ENCODE data around the gene LPCAT4. TPM values are rescaled to one million over a fixed set of nuclear protein-coding genes. Genes with fewer than 3 reads are reported as not detected.
"Not testable (repeated sequence)": the region's sequence is repeated elsewhere in the genome, so short reads cannot be mapped to it uniquely, and the experiment has no call there.

LPCAT4 gene
- total and polyA plus RNA-seq, 5 donors from 2014 or later: 13.2 to 83.2 (median 15.1) TPM

GRCh38 chr15:34389594-34390086, 22.6 kb upstream of the LPCAT4 start:
- H3K9me3 ChIP-seq (ENCODE audit: control insufficient read depth in 2 of 2, low read length in 2 of 2); H3K27ac Mint-ChIP-seq; ATAC-seq (ENCODE audit: low read depth in 2 of 2): not testable (repeated sequence)

DNA sequence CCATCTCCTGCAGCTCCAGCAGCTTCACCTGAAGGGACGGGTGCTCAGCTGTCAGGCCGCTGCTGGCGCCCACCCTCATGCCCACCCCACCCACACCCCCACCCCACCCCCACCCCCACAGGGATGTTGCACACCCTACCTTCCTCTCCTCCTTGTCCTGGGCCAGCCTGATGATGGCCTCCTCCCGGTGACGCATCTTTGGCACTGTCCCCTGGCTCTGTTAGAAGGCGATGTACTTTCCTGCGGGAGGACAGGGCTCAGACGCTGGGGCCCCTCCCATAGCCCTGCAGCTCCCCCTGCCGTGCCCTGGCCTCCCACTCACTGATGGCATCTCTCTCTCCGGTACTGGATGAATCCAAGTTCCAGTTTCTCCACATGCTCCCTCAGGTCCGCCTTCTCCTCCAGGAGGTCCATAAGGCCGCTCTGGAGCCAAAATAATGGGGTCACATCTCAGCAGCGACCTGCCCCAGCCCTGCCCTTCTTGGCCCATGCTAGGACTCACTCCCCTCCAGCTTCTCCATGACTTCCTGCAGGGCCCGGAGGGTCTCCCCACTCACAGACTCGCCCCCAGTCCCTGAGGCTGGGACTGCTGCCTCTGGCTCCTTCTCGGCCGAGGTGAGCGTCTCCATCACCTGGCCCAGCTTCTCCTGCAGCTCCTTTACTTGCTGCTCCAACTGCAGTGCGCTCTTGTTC, 15.0 kb upstream of the LPCAT4 start:
- not testable (repeated sequence) for H3K4me3 ChIP-seq (ENCODE audit: low read depth, low read length); H3K4me3 Mint-ChIP-seq; H3K27me3 ChIP-seq (ENCODE audit: control insufficient read depth, insufficient read depth, low read length); ATAC-seq (ENCODE audit: low read depth in 2 of 2); H3K4me1 Mint-ChIP-seq; H3K9me3 Mint-ChIP-seq; H3K36me3 ChIP-seq (ENCODE audit: control insufficient read depth, insufficient read depth, low read length); H3K36me3 Mint-ChIP-seq; H3K4me1 ChIP-seq (ENCODE audit: control insufficient read depth, insufficient read depth, low read length, poor library complexity, severe bottlenecking); H3K27ac ChIP-seq (ENCODE audit: insufficient read depth, low read length, poor library complexity, severe bottlenecking); H3K9me3 ChIP-seq (ENCODE audit: control insufficient read depth in 2 of 2, low read length in 2 of 2); H3K27ac Mint-ChIP-seq; H3K27me3 Mint-ChIP-seq; DNase-seq

More at GRCh38 chr15:34389594-34390086, 22.6 kb upstream of the LPCAT4 start:
- not testable (repeated sequence) for H3K27me3 ChIP-seq (ENCODE audit: control insufficient read depth, insufficient read depth, low read length); H3K4me3 Mint-ChIP-seq; H3K4me3 ChIP-seq (ENCODE audit: low read depth, low read length); H3K27me3 Mint-ChIP-seq; H3K4me1 ChIP-seq (ENCODE audit: control insufficient read depth, insufficient read depth, low read length, poor library complexity, severe bottlenecking); H3K36me3 ChIP-seq (ENCODE audit: control insufficient read depth, insufficient read depth, low read length); DNase-seq; H3K4me1 Mint-ChIP-seq; H3K27ac ChIP-seq (ENCODE audit: insufficient read depth, low read length, poor library complexity, severe bottlenecking); H3K9me3 Mint-ChIP-seq; H3K36me3 Mint-ChIP-seq

GRCh38 chr15:34380491-34380890, 13.5 kb upstream of the LPCAT4 start:
- not testable (repeated sequence) for H3K36me3 ChIP-seq (ENCODE audit: control insufficient read depth, insufficient read depth, low read length); H3K9me3 Mint-ChIP-seq; H3K4me1 Mint-ChIP-seq; H3K36me3 Mint-ChIP-seq; H3K4me1 ChIP-seq (ENCODE audit: control insufficient read depth, insufficient read depth, low read length, poor library complexity, severe bottlenecking); DNase-seq; H3K9me3 ChIP-seq (ENCODE audit: control insufficient read depth in 2 of 2, low read length in 2 of 2); H3K27me3 ChIP-seq (ENCODE audit: control insufficient read depth, insufficient read depth, low read length); ATAC-seq (ENCODE audit: low read depth in 2 of 2); H3K4me3 ChIP-seq (ENCODE audit: low read depth, low read length); H3K27me3 Mint-ChIP-seq; H3K27ac ChIP-seq (ENCODE audit: insufficient read depth, low read length, poor library complexity, severe bottlenecking); H3K27ac Mint-ChIP-seq; H3K4me3 Mint-ChIP-seq

DNA sequence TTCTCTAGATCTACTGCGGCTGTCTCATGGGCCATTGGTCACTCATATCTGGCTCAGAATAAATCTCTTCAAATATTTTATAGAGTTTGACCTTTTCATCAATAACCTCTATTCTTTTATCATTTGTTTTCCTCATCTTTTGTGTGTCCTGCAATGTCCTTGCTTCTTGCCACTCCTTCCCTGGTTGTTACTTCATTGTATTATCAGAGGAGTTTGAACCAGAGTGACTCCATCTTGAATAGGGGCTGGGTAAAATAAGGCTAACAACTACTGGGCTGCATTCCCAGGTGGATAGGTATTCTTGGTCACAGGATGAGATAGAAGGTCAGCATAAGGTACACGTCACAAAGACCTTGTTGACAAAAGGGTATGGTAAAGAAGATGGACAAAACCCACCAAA, 9.9 kb upstream of the LPCAT4 start:
- H3K27me3 ChIP-seq (ENCODE audit: control insufficient read depth, insufficient read depth, low read length): no peaks in the 10 kb centered on the region
- no peak overlapping the region for H3K27ac Mint-ChIP-seq

DNA sequence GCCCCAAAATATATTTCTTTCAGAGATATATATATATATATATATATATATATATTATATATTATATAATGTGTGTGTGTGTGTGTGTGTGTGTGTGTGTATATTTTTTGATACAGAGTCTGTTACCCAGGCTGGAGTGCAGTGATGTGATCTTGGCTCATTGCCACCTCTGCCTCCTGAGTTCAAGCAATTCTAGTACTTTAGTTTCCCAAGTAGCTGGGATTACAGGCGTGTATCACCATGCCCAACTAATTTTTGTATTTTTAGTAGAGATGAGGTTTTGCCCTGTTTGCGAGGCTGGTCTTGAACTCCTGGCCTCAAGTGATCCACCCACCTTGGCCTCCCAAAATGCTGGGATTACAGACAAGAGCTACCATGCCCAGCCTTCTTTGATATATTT, 8.5 kb upstream of the LPCAT4 start:
- peak overlapping the region in 1 of 3 donors; percentile 9 for H3K27ac Mint-ChIP-seq
- H3K4me3 Mint-ChIP-seq; H3K9me3 ChIP-seq (ENCODE audit: control insufficient read depth in 2 of 2, low read length in 2 of 2); H3K4me3 ChIP-seq (ENCODE audit: low read depth, low read length); H3K27ac ChIP-seq (ENCODE audit: insufficient read depth, low read length, poor library complexity, severe bottlenecking); DNase-seq; H3K4me1 ChIP-seq (ENCODE audit: control insufficient read depth, insufficient read depth, low read length, poor library complexity, severe bottlenecking); H3K27me3 ChIP-seq (ENCODE audit: control insufficient read depth, insufficient read depth, low read length); H3K27me3 Mint-ChIP-seq; H3K4me1 Mint-ChIP-seq; H3K9me3 Mint-ChIP-seq; H3K36me3 ChIP-seq (ENCODE audit: control insufficient read depth, insufficient read depth, low read length); ATAC-seq (ENCODE audit: low read depth in 2 of 2); H3K36me3 Mint-ChIP-seq: not testable (repeated sequence)

More for the DNA sequence above, 9.9 kb upstream of the LPCAT4 start:
- peaks cover 3% of the 10 kb centered on the region for H3K36me3 Mint-ChIP-seq
- H3K27me3 Mint-ChIP-seq: no peaks in the 10 kb centered on the region
- Histone ChIP-seq H3K4me1 (ENCODE audit: control insufficient read depth, insufficient read depth, low read length, poor library complexity, severe bottlenecking) (no peaks in the 10 kb centered on the region), H3K4me3 (ENCODE audit: low read depth, low read length) (no peak overlapping the region), H3K9me3 (ENCODE audit: control insufficient read depth in 2 of 2, low read length in 2 of 2) (no peaks in the 10 kb centered on the region), H3K27ac (ENCODE audit: insufficient read depth, low read length, poor library complexity, severe bottlenecking) (no peak overlapping the region), H3K36me3 (ENCODE audit: control insufficient read depth, insufficient read depth, low read length) (no peaks in the 10 kb centered on the region)
- DNase-seq: no peak
- H3K4me3 Mint-ChIP-seq: no peak overlapping the region
- ATAC-seq (ENCODE audit: low read depth in 2 of 2): no peak
- H3K4me1 Mint-ChIP-seq: no peaks in the 10 kb centered on the region
- H3K9me3 Mint-ChIP-seq: no peaks in the 10 kb centered on the region

DNA sequence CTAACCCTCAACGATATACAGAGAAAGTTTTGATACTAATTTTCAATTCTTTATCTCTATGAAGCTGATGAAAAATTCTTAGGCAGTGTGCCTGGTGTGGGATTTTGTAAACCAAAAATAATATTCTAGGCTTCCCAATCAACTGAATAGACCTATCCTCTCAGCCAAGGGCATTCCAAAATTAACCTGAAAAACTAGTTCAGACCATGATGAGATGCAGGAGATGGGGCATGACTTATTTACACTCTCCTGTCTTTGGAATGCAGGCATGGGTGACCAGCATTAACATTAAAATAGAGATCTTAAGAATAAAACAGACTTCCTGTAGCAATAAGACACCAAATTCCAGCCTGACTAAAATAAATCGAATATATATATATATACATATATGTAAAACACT, 7.8 kb upstream of the LPCAT4 start:
- H3K4me1 ChIP-seq (ENCODE audit: control insufficient read depth, insufficient read depth, low read length, poor library complexity, severe bottlenecking): no peaks in the 10 kb centered on the region
- H3K9me3 Mint-ChIP-seq: no peaks in the 10 kb centered on the region
- no peak overlapping the region for H3K4me3 ChIP-seq (ENCODE audit: low read depth, low read length)
- no peak overlapping the region for H3K27ac ChIP-seq (ENCODE audit: insufficient read depth, low read length, poor library complexity, severe bottlenecking)
- H3K36me3 ChIP-seq (ENCODE audit: control insufficient read depth, insufficient read depth, low read length): no peaks in the 10 kb centered on the region
- no peak overlapping the region for H3K4me3 Mint-ChIP-seq
- H3K27ac Mint-ChIP-seq: no peak overlapping the region
- DNase-seq (no peak), ATAC-seq (ENCODE audit: low read depth in 2 of 2) (no peak)
- no peaks in the 10 kb centered on the region for H3K9me3 ChIP-seq (ENCODE audit: control insufficient read depth in 2 of 2, low read length in 2 of 2)
- H3K27me3 Mint-ChIP-seq: no peaks in the 10 kb centered on the region
- H3K36me3 Mint-ChIP-seq: no peaks in the 10 kb centered on the region
- no peaks in the 10 kb centered on the region for H3K27me3 ChIP-seq (ENCODE audit: control insufficient read depth, insufficient read depth, low read length)
- peaks cover 0 to 7% (median 1%) of the 10 kb centered on the region in 4 donors for H3K4me1 Mint-ChIP-seq

DNA sequence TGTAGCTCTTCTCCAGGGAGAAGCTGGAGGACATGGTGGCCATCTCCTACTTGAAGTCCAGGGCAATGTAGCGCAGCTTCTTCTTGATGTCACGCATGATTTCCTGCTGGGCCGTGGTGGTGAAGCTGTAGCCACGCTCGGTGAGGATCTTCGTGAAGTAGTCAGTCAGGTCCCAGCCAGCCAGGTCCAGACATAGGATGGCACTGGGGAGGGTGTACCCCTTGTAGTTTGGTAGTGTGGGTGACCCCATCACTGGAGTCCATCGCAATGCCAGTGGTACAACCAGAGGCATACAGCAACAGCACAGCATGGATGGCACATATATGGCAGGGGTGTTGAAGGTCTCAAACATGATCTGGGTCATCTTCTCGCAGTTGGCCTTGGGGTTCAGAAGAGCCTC, 7.0 kb upstream of the LPCAT4 start:
- H3K36me3 ChIP-seq (ENCODE audit: control insufficient read depth, insufficient read depth, low read length): no peaks in the 10 kb centered on the region
- Mint-ChIP-seq H3K9me3 (no peaks in the 10 kb centered on the region), H3K4me1 (peaks cover 0 to 12% (median 1%) of the 10 kb centered on the region in 4 donors), H3K27ac (no peak overlapping the region), H3K4me3 (no peak overlapping the region), H3K27me3 (no peaks in the 10 kb centered on the region), H3K36me3 (no peaks in the 10 kb centered on the region)
- H3K4me3 ChIP-seq (ENCODE audit: low read depth, low read length): no peak overlapping the region
- no peaks in the 10 kb centered on the region for H3K9me3 ChIP-seq (ENCODE audit: control insufficient read depth in 2 of 2, low read length in 2 of 2)
- no peaks in the 10 kb centered on the region for H3K27me3 ChIP-seq (ENCODE audit: control insufficient read depth, insufficient read depth, low read length)
- ATAC-seq (ENCODE audit: low read depth in 2 of 2): no peak
- DNase-seq: no peak
- H3K4me1 ChIP-seq (ENCODE audit: control insufficient read depth, insufficient read depth, low read length, poor library complexity, severe bottlenecking): no peaks in the 10 kb centered on the region
- H3K27ac ChIP-seq (ENCODE audit: insufficient read depth, low read length, poor library complexity, severe bottlenecking): no peak overlapping the region

DNA sequence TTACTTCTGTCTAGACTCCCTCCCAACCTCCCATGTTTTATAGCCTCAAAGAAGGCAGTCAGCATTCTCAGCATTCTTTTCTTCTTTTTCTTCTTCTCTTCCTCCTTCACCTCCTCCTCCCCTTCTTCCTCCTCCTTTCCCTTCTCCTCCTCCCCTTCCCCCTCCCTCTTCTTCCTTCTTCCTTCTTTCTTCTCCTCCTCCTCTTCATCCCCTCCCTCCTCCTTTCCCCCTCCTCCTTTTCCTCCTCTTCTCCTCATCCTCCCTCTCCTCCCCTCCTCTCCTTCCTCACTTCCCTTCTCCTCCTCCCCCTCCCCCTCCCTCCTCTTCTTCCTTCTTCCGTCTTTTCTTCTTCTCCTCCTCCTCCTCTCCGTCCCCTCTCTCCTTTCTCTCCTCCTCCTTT, 3.6 kb upstream of the LPCAT4 start:
- H3K4me1 Mint-ChIP-seq: peaks cover 5 to 32% (median 10%) of the 10 kb centered on the region in 4 donors
- peak overlapping the region in 1 of 4 donors; percentile 77 for H3K4me3 Mint-ChIP-seq

More for the DNA sequence above, 3.6 kb upstream of the LPCAT4 start:
- Histone ChIP-seq H3K36me3 (ENCODE audit: control insufficient read depth, insufficient read depth, low read length) (no peaks in the 10 kb centered on the region), H3K27me3 (ENCODE audit: control insufficient read depth, insufficient read depth, low read length) (no peaks in the 10 kb centered on the region), H3K9me3 (ENCODE audit: control insufficient read depth in 2 of 2, low read length in 2 of 2) (no peaks in the 10 kb centered on the region), H3K4me3 (ENCODE audit: low read depth, low read length) (no peak overlapping the region), H3K4me1 (ENCODE audit: control insufficient read depth, insufficient read depth, low read length, poor library complexity, severe bottlenecking) (peaks cover 19% of the 10 kb centered on the region), H3K27ac (ENCODE audit: insufficient read depth, low read length, poor library complexity, severe bottlenecking) (no peak overlapping the region)
- no peaks in the 10 kb centered on the region for H3K36me3 Mint-ChIP-seq
- ATAC-seq (ENCODE audit: low read depth in 2 of 2) (no peak), DNase-seq (no peak)
- peak overlapping the region; percentile 5 to 42 (median 25) for H3K27ac Mint-ChIP-seq
- no peaks in the 10 kb centered on the region for H3K9me3 Mint-ChIP-seq
- H3K27me3 Mint-ChIP-seq: no peaks in the 10 kb centered on the region
